GM18508 (cell line): ENCODE data around the gene GLS2.
"Not testable (repeated sequence)": the region's sequence is repeated elsewhere in the genome, so short reads cannot be mapped to it uniquely, and the experiment has no call there.

Experiments
- ATAC-seq: cut with Tn5 transposase; IDR thresholded peaks from one replicate; pipeline ENCODE4 v1.9.1; 2021; ENCODE audit warnings: moderate number of reproducible peaks; ENCODE audit not compliant: insufficient read depth, unreplicated experiment

Gene GLS2

DNA sequence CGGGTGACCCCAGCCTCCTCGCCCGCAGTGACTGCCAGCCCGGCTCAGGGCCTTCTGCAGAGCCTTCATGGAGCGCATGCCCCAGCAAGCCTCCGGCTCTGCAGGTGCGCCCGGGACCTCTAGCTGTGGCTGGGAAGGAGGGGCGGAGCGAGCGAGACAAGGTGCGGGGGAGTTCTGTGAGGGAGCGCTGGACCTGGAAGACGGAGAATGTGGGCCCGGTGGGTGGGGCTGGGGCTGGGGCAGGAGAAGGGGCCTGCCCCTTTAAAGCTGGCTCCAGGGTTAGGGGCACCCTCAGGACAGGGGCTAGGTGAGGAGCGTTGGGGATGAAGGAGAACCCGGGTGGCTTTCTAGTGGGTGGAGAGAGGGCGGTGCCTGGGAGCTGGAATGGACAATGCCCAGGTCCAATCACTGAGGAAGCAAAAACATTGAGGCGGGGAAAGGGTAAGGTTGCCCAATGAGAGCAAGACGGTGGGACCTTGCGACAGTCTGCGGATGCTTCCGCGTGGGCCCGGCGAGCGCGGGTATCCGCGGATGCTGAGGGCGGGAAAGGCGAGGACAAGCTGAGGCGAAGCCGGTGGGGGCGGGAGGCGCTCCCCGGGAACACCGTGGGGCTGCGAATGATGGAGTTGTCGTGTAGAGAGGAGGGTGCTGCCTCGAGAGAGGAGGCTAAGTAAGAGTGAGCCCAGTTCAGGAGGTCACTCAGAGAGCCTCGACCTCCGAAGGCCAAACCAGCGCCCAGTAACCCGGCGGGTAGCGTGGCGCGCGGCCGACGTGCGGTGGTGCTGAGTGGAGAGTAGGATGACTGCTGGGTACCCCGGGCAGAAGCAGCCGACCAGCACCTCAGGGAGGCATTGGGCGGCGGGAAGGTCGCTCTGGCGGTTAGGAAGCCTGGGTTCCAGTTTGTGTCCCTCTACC, at the start of gene GLS2:
Gene GLS2 (minus strand): TSS at position 121 of the 915 bp plus-strand sequence. CDS start 43 bp downstream, at position 78.
- peak; percentile 56 for ATAC-seq

DNA sequence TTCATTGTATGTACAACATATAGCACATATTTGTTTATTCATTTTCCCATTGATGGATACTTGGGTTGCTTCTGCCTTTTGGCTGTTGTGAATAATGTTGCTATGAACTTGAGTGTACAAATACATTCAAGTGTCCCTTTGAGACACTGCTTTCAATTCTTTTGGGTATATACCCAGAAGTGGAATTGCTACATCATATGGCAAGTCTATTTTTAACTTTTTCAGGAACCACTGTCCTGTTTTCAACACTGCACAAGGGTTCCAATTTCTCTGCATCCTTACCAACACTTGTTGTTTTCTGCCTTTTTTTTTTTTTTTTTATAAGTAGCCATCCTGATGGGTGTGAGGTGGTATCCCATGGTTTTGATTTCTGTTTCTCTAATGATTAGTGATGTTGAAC, 49.6 kb upstream of the GLS2 start:
- no peak for ATAC-seq

DNA sequence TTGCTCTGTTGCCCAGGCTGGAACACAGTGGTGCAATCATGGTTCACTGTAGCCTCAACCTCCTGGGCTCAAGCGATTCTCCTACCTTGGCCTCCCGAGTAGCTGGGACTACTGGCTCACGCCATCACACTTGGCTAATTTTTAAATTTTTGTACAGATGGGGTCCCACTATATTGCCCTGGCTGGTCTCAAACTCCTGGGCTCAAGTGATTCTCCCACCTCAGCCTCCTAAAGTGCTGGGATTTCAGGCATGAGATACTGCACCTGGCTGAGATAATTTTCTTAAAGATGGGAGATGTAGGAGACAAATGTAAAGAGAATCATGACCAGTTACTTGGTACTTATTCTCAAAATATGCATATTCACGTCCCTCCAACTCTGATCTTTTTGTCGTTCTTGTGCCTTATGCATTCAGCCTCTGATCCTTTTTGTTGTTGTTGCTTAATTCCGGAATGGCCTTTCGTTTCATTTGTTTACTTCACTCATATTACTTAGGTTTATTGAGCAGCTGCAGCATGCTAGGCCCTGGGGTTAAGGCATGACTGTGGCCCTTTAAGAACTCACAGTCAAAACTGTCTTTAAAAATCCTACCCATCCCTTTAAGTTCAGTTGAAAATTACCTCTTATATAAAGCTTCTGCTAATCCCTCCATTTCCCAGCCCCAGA, 42.6 kb upstream of the GLS2 start:
- no peak for ATAC-seq

DNA sequence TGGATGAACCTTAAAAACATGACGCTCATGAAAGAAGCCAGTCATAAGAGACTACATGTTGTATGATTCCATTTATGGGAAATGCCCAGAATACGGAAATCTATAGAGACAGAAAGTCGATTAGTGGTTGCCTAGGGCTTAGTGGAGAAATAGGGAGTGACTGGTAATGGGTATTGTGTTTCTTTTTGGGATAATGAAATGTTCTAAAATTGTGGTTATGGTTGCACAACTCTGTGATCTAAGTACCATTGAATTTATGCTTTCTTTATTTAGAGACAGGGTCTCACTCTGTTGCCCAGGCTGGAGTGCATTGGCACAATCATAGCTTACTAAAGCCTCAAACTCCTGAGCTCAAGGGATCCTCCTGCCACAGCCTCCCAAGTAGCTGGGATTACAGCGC, 41.7 kb upstream of the GLS2 start:
- ATAC-seq: no peak

DNA sequence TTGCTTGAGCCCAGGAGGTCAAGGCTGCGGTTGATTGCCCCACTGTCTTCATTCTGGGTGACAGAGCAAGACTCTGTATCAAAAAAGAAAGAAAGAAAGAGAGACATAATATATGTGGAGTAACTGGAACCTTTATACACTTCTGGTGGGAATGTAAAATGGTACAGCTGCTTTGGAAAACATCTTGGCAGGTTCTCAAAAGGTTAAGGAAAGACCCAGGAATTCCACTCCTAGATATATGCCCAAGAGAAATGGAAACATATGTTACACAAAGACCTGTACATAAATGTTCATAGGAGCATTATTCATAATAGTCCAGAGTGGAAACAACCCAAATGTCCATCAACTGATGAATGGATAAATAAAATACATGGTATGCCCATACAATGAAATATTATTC, 40.9 kb upstream of the GLS2 start:
- no peak for ATAC-seq

DNA sequence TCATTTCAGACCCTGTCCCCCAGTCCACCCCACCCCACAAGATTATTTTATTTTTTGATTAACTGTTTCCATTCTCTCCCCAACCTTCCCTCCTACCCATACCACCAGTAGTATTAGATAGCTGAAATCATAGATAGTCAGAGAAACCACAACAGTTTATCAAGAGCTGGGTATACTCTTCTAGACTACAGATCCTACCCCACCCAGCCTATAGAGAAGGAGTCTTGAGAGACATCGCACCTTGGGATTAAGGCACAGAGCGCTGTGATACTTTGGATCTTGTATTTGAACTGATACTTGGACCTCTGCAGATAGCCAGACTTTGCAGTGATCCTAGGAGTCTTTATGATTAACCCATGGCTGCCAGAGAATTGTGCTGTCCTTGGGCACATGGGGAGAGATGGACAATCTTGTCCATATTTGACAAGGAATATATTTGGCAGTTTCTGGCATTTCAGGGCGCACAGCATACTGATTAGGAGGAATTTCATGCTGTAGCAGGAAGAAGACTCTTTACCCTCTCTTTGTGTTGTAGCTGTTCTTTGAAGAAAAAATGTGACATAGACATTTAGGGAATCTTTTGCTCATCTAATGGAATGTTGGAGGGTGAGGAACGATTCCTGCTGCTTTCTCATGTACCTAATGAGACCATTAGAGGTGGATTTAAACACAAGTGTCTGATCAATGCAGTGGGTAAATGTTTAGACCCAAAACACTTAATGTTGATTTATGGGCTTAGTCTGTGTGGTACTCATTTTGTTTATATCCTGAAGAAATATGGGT, 34.6 kb upstream of the GLS2 start:
- no peak for ATAC-seq

DNA sequence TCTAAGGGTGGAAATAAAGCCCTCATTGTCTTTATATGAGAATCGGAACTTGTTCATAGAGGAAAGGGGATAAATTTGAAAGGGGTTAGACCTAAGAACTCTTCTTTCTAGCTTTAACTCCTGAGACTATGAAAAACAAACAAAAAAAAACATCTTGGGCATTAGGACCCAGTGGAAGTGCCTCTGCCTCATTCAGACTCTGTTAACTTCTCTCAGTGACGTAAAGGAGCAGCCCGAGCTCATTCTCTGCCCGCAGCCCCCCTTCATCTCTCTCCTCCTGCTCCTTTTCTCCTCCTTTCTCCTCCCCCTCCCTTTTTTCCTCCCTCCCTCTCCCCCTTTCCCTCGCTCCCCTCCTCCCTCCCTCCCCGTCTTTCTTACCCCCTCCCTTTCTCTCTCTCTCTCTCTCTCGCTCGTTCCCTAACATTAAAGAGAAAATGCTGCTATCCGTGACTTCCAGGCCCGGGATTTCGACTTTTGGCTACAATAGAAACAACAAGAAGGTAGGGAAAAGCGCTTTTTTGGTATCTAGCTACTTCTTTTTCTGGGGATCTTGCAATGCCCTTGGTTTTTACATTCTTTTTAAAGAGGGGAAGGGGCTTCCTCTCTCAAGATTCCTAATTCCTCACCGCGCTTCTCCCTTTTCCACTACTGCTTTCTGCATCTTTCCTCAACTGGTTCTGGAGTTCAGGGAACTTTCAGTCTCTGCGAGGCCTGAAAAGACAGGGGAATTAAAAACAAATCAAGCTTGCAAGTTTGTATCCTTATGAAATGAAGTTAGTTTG, 33.8 kb upstream of the GLS2 start, which contains the start of gene RBMS2:
Gene RBMS2 (plus strand): TSS at position 231 of the 782 bp plus-strand sequence. CDS start 204 bp downstream, at position 435.
- ATAC-seq: no peak

DNA sequence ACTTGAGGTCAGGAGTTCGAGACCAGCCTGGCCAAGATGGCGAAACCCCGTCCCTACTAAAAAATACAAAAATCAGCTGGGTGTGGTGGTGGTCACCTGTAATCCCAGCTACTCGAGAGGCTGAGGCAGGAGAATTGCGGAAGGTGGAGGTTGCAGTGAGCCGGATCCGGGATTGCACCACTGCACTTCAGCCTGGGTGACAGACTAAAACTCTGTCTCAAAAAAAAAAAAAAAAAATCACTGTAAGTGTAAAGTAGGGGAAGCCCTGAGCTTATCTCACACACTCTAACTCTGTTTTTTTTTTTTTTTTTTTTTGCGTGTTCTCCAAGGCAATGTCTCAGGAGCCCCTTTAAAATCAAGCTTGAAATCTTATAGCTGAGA, 33.2 kb upstream of the GLS2 start:
- no peak for ATAC-seq

DNA sequence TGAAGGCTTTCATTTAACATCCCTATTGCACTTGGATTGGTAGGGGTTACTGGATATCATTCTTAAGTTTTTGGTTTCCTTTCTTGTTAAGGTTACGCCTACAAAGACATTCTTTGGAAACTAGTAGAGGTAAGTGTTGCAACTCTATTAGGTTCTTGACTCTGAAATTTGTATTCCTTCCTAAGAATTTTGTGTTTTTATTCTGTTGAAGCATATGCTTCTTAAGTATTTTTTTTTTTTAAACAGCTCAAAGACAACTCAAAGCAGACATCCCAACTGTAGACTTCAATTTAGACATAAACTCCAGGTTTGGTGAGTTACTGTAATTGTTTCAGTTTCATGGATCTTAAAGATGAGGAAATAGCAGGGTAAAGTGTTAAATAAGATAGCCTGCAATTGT, 32.5 kb upstream of the GLS2 start:
- ATAC-seq: no peak

DNA sequence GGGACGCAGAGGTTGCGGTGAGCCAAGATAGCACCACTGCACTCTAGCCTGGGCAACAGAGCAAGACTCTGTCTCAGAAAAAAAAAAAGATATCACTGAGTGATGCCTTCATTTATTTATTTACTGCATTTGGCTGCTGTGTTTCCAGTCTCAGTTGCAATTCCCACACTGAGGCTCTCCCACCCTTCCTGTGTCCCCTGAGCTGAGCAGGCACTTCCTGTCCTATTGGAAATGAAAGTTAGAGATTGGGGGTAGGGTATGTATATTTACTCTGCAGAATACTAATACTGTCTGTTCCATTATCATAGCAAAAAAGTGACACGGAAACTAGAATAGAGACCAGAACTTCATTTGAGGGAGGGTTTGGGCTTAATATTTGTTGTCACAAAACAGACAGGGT, 32.1 kb upstream of the GLS2 start:
- ATAC-seq: no peak

DNA sequence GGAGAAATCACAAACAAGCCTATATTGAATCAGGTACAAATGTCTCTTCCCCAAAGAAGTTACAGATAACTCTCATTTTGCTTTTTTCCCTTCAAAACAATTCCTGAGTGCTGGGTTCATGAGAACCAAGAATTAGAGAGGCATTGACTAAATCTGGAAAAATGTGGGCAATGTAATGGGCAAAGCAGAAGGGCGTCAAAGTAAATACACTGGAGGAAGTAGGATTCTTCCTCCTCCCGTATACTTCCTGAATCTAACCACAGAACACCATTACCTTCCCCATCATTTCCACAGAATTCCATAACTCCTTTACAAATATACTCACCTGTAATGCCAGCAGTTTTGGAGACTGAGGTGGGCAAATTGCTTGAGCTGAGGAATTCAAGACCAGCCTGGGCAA, 30.6 kb upstream of the GLS2 start:
- no peak for ATAC-seq

DNA sequence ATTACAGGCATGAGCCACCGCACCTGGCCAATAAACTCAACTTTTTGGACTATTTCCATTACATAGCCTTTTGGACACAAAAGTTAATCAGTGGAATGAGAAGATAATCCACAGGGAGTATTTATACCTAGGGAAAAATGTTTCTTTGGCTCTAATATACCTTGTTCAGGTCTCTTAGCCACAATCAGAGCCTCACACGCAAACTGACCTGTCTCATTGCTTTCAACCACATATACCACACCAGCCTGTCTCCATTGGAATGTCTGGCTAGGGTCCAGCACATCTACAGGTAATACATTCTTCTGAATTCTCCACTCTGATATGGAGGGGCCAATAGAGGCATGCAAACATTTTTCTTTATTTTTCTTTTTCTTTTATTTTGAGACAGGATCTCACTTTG, 29.9 kb upstream of the GLS2 start:
- no peak for ATAC-seq

DNA sequence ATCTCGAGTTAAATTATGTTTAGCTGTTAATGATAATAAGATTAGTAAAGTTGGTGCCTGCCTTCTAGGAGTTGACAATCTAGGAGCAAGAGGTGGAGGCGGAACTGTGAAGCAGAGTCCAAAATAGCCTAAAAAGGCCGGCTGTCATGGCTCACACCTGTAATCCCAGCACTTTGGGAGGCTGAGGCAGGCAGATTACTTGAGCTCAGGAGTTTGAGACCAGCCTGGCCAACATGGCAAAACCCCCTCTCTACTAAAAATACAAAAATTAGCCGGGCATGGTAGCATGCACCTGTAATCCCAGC, 26.0 kb upstream of the GLS2 start:
- ATAC-seq: not testable (repeated sequence)

DNA sequence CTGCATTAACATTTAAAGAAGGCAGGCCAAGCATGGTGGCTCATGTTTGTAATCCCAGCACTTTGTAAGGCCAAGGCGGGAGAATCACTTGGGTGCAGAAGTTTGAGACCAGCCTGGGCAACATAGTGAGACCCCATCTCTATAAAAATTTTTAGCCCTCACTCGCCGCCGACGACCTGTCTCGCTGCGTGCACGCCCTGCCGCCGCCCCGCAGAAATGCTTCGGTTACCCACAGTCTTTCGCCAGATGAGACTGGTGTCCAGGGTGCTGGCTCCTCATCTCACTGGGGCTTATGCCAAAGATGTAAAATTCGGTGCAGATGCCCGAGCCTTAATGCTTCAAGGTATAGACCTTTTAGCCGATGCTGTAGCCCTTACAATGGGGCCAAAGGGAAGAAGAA, 22.8 kb upstream of the GLS2 start:
- ATAC-seq: no peak

DNA sequence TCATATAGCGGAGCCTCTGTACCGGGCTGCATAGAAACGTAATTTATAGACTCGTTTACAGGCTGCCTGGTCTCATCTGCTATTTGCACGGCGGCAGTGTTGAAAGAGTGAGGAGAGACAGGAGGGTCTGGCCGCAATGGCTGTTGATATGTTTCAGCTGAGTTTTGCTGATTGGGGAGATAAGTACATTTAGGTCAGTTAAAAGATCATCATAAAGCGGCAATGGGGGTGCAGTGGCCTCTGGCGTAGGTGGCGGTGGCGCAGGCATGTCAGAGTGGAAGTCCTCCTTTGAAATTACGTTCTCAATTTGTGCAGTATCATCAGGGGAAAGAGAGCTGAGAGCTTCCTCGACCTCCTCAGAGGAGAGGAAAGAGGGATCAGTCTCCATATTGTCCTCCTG, 11.9 kb upstream of the GLS2 start:
- not testable (repeated sequence) for ATAC-seq

DNA sequence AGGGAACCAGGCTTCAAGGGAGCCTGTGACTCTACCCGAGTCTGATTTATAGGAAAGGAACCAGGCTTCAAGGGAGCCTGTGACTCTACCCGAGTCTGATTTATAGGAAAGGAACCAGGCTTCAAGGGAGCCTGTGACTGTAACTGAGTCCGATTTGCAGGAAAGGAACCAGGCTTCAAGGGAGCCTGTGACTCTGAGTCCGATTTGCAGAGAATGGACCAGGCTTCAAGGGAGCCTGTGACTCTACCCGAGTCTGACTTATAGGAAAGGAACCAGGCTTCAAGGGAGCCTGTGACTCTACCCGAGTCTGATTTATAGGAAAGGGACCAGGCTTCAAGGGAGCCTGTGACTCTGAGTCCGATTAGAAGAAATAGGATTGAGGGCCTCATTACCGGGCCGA, 11.5 kb upstream of the GLS2 start:
- ATAC-seq: not testable (repeated sequence)

DNA sequence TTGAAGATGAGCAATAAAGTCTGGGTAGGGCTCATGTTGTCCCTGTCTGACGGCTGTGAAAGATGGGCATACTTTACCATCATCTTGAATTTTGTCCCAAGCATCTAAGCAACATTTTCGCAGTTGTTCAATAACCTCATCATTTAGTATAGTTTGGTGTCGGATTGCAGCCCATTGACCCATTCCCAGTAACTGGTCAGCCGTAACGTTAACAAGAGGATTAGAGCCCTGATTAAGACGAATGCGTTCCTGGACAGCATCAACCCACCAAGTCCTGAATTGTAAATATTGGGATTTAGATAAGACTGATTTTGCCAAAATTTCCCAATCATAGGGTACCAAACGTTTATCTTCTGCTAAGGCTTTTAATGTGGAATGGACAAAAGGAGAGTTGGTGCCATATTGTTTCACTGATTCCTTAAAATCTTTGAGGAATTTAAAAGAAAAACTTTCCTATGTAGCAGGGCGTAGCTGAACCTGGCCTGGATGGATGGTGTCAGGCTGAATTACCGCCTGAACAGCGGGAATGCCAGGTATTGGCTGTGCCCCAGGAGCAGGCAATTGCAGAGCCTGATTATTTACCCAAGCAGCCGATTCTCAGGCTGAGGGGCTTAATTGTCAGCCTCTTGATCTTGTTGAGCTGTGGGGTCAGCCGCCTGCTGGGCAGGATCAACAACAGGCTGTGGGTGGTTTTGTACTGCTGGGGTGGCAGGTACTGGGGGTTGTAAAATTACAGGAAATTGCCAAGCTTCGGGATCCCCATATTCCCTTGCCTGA, 10.4 kb upstream of the GLS2 start:
- ATAC-seq: not testable (repeated sequence)

DNA sequence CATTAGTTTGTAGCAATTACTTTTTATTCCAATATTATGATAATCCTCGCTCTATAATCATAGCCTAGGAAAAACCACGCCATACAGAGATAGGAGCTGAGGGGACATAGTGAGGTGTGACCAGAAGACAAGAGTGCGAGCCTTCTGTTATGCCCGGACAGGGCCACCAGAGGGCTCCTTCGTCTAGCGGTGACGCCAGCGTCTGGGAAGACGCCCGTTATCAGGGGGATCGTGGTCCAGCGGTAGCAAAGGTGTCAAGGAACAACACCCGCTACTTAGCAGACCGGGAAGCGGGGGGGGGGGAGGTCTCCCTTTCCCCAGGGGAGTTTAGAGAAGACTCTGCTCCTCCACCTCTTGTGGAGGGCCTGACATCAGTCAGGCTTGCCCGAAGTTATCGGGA, 8.7 kb upstream of the GLS2 start:
- ATAC-seq: not testable (repeated sequence)

DNA sequence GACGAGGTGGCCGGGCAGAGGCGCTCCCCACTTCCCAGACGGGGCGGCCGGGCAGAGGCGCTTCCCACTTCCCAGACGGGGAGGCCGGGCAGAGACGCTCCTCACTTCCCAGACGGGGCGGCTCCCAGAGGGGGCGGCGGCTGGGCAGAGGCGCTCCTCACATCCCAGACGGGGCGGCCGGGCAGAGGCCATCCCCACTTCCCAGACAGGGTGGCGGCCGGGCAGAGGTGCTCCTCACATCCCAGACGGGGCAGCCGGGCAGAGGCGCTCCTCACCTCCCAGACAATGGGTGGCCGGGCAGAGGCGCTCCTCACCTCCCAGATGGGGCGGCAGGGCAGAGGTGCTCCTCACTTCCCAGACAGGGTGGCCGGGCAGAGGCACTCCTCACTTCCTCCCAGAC, 6.5 kb upstream of the GLS2 start:
- not testable (repeated sequence) for ATAC-seq

DNA sequence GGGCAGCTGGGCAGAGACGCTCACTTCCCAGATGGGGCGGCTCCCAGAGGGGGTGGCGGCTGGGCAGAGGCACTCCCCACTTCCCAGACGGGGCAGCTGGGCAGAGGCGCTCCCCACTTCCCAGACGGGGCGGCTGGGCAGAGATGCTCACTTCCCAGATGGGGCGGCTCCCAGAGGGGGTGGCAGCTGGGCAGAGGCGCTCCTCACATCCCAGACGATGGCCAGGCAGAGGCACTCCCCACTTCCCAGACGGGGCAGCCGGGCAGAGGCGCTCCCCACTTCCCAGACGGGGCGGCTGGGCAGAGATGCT, 6.1 kb upstream of the GLS2 start:
- ATAC-seq: not testable (repeated sequence)
